ENCODE data around the gene ERBB4. TPM values are rescaled to one million over a fixed set of nuclear protein-coding genes. Genes with fewer than 3 reads are reported as not detected.

Gene ERBB4
- polyA plus RNA-seq, 6 donors from 2014 or later, result not detected

DNA sequence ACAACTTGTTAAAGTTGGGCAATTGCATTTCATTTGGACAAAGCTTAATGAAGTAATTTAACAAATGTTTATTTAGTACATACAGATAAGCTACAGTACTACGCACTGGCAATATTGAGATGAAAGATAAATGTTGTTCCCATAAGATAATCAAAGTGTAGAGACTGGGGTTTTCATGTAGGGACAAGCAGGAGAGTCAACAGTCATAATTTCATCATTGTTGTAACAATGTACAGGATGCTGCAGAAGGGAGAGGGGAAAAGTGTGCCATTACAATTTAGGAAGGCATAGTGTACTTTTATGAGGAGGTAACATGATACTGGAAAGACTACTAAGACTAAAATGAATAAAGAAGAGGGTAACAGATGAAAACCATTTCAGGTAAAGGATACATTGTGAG lies 441.6 kb downstream of the ERBB4 start:
- Mint-ChIP-seq H3K9me3 (peaks cover 0 to 8% (median 0%) of the 10 kb centered on the region in 7 donors), H3K36me3 (no peaks in the 10 kb centered on the region), H3K4me1 (no peaks in the 10 kb centered on the region), H3K27me3 (no peaks in the 10 kb centered on the region), H3K27ac (no peak overlapping the region), H3K4me3 (no peak overlapping the region)
- DNase-seq, result no peak
- ATAC-seq (ENCODE audit: low read depth in 2 of 2), result no peak

DNA sequence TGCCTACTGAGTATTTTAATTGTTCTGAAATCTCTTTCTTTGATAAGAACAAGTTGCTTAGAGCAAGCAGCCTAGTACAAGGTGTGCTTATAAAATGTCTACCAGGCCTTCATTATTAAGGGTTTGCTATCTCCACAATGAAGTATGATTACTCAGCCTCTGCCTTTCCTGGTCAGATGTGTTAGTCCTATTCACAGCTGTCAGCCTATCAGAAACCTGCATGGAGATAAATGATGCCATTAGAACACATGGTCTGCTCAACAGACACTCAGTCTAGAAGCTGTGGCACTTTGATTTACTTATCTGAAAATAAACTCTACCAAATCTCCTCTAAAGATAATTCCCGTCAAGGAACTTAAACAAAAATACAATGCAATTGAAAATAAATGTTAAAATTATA lies 448.7 kb downstream of the ERBB4 start:
- Mint-ChIP-seq H3K4me1 (no peaks in the 10 kb centered on the region), H3K27ac (no peak overlapping the region), H3K36me3 (no peaks in the 10 kb centered on the region), H3K9me3 (no peaks in the 10 kb centered on the region), H3K4me3 (no peak overlapping the region), H3K27me3 (no peaks in the 10 kb centered on the region)
- no peak for ATAC-seq (ENCODE audit: low read depth in 2 of 2)
- DNase-seq, result no peak

DNA sequence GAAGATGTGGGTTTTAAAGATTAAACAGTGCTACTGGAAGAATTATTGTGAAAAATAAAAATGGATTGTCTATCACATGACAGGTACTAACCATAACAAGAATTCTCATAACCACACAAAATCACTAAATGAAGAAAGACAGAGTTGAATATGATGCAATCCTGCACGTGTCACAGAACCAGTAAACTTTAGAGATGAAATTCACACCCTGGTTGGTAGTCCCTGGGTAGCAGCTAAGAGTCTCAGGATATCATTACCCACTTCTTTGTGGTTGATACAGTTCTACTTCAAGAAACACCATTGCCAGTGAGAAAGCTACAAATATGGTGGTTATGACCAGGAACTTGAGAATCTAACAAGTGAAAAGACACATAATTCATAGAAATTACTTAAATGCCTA lies 450.2 kb downstream of the ERBB4 start:
- H3K9me3 Mint-ChIP-seq, result no peaks in the 10 kb centered on the region
- H3K27ac Mint-ChIP-seq, result no peak overlapping the region
- H3K4me1 Mint-ChIP-seq, result no peaks in the 10 kb centered on the region
- H3K4me3 Mint-ChIP-seq, result no peak overlapping the region
- DNase-seq (no peak), ATAC-seq (ENCODE audit: low read depth in 2 of 2) (no peak)
- no peaks in the 10 kb centered on the region for H3K27me3 Mint-ChIP-seq
- no peaks in the 10 kb centered on the region for H3K36me3 Mint-ChIP-seq

DNA sequence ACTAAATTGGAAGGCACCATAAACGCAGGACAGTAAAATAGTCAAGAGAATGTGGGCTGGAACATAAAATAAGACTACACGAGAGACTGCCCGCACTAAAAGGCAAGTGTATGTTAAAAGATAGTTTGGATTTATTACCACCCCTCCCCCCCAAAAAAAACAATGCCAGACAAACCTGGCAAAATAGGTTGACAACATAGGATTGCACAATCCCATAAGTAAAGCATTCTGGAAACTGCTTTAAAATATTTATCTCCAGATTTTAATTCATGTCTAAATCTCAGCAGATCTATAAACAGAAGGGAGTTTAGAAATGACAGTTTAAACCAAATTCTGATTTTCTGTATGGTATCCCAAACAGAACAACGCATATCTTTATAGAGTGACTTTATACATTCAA lies 455.1 kb downstream of the ERBB4 start:
- no peak overlapping the region for H3K4me3 Mint-ChIP-seq
- H3K9me3 Mint-ChIP-seq, result no peaks in the 10 kb centered on the region
- no peaks in the 10 kb centered on the region for H3K4me1 Mint-ChIP-seq
- no peaks in the 10 kb centered on the region for H3K36me3 Mint-ChIP-seq
- H3K27me3 Mint-ChIP-seq, result no peaks in the 10 kb centered on the region
- no peak overlapping the region for H3K27ac Mint-ChIP-seq
- DNase-seq, result no peak
- no peak for ATAC-seq (ENCODE audit: low read depth in 2 of 2)

DNA sequence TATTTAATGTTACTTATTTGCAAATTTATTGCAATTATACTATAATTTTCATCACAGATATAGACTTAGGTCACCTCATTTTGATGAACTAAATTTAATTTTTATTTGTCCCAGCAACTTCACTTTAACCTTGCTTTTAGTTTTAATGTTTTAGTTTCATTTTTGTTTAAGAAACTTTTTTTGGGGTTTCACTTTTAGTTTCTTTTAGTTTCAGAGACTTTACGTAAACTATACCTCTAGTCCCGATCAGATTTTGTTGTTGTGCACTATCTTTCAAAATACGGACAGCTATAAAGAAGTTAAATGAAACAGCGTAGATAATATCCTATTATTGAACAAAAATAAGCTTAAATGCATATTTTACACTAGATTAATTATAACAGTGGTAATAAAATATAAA lies 460.5 kb downstream of the ERBB4 start:
- ATAC-seq (ENCODE audit: low read depth in 2 of 2) (no peak), DNase-seq (no peak)
- H3K9me3 Mint-ChIP-seq, result no peaks in the 10 kb centered on the region
- H3K4me3 Mint-ChIP-seq, result no peak overlapping the region
- H3K27me3 Mint-ChIP-seq, result no peaks in the 10 kb centered on the region
- H3K36me3 Mint-ChIP-seq, result no peaks in the 10 kb centered on the region
- no peak overlapping the region for H3K27ac Mint-ChIP-seq
- H3K4me1 Mint-ChIP-seq, result no peaks in the 10 kb centered on the region

DNA sequence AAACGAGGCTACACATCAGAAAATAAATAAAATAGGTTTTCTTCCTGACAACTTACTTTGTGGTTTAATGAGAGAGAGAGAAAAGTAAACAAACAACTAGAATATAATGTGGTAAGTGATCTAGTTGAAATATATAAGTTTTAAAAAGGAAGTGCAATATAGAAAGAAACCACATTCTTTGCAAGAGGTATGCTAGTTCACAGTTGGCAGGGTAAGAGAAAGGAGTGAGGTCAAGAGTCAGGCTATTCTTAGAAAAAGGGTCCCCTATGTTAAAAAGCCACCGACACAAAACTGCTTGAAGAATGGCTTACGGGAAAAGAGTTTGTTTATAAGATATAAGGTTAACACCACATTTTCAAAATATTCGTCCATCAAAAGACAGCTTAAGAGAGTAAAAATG lies 462.1 kb downstream of the ERBB4 start:
- H3K27me3 Mint-ChIP-seq, result no peaks in the 10 kb centered on the region
- DNase-seq, result no peak
- no peaks in the 10 kb centered on the region for H3K9me3 Mint-ChIP-seq
- no peaks in the 10 kb centered on the region for H3K4me1 Mint-ChIP-seq
- no peak overlapping the region for H3K4me3 Mint-ChIP-seq
- no peak for ATAC-seq (ENCODE audit: low read depth in 2 of 2)
- no peaks in the 10 kb centered on the region for H3K36me3 Mint-ChIP-seq
- peak overlapping the region in 1 of 6 donors; percentile 35 for H3K27ac Mint-ChIP-seq

DNA sequence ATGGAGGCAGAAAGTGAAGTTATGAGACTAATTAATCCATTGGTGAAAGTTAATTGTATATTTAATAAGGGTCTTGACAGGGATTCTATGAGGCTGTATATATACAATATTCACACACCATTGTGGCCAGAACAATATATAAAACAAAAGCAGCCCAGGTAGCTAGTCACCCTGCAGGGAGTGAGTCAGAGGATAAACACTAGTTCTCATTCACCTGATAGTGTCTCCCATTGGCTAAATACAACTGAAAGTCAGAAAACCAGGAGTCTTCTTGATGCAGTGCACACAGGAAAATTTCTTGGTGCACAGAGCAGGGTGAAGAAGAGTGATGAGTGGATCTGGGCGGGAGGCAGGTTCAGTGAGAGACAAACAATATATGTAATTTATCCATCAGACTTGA lies 465.2 kb downstream of the ERBB4 start:
- no peaks in the 10 kb centered on the region for H3K4me1 Mint-ChIP-seq
- H3K36me3 Mint-ChIP-seq, result no peaks in the 10 kb centered on the region
- no peaks in the 10 kb centered on the region for H3K9me3 Mint-ChIP-seq
- H3K4me3 Mint-ChIP-seq, result no peak overlapping the region
- no peak overlapping the region for H3K27ac Mint-ChIP-seq
- H3K27me3 Mint-ChIP-seq, result no peaks in the 10 kb centered on the region
- DNase-seq, result no peak
- ATAC-seq (ENCODE audit: low read depth in 2 of 2), result no peak

DNA sequence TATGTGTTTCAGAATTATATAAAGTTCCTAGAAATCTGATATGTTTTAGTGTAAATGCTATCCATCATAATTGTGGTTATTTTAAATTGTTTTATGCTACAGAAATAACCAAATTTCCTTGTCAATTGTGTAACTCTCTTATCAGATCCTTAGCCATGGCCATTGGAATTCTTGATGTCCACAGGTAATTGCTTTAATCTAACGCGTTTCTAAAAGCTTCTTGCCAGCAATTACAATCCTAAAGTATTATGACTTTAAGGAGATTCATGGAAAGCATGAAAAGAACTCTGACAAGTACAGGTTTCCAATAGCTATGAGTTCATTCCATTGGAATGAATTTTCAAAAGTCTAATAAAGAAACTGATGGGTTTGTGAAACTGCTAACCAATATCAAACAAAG lies 472.1 kb downstream of the ERBB4 start:
- Mint-ChIP-seq H3K4me3 (no peak overlapping the region), H3K9me3 (no peaks in the 10 kb centered on the region), H3K4me1 (no peaks in the 10 kb centered on the region), H3K27ac (no peak overlapping the region), H3K36me3 (no peaks in the 10 kb centered on the region), H3K27me3 (no peaks in the 10 kb centered on the region)
- ATAC-seq (ENCODE audit: low read depth in 2 of 2) (no peak), DNase-seq (no peak)

DNA sequence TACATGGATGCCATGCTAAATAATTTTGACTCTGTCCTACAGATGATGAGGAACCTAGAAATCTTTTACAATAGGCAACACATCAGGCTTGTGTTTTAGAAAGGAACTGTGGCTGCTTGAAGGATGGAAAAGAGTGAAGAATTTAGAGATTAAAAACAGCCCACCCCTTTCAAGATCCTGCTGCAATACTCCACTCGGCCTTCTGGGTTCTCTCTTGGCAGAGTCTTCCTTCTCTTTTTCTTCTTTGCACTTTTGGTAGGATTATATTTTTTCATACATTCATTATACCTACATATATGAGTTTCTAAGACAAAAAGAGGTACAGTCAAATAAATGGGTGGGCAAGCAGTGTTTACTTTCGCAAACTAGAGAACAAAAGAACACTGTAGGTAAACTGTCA lies 474.3 kb downstream of the ERBB4 start:
- ATAC-seq (ENCODE audit: low read depth in 2 of 2), result no peak
- DNase-seq, result no peak

DNA sequence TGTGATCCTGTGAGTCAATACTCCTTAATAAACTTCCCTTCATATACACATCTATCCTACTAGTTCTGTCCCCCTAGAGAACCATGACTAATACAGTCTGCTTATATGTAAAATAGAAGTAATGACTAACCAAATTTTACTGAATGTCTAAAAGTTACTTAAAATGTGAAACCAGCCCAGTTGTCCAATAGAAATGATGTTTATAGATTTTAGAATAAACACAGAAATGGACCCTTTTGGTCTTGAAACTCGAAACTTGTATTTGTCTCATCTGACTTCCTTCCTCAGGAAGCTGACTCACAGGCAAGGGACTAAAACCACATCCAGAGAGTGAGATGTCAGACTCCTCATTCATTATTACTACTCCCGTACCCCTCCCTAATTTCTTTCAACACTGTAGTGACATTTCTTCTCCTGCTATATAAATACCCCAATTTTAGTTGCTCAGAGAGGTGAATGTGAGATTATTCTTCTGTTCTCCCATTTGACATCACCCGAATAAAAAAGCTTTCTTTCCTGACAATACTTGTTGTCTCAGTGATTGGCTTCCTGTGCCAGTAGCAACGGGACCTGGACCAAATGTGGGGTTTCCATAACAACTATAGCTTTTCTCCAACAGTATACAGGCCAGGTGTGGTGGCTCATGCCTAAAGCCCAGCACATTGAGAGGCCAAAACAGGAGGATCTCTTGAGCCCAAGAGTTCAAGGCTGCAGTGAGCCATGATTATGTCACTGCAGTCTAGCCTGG lies 486.0 kb downstream of the ERBB4 start:
- ATAC-seq (ENCODE audit: low read depth in 2 of 2) (no peak), DNase-seq (no peak)
- H3K36me3 Mint-ChIP-seq, result no peaks in the 10 kb centered on the region
- no peak overlapping the region for H3K27ac Mint-ChIP-seq
- H3K9me3 Mint-ChIP-seq, result peaks cover 10 to 35% (median 14%) of the 10 kb centered on the region in 7 donors
- no peaks in the 10 kb centered on the region for H3K4me1 Mint-ChIP-seq
- H3K27me3 Mint-ChIP-seq, result no peaks in the 10 kb centered on the region
- no peak overlapping the region for H3K4me3 Mint-ChIP-seq

More for the DNA sequence above, 474.3 kb downstream of the ERBB4 start:
- no peaks in the 10 kb centered on the region for H3K27me3 Mint-ChIP-seq
- H3K36me3 Mint-ChIP-seq, result no peaks in the 10 kb centered on the region
- H3K4me1 Mint-ChIP-seq, result no peaks in the 10 kb centered on the region
- no peak overlapping the region for H3K27ac Mint-ChIP-seq
- H3K4me3 Mint-ChIP-seq, result no peak overlapping the region
- peaks cover 0 to 8% (median under 1%) of the 10 kb centered on the region in 7 donors for H3K9me3 Mint-ChIP-seq

DNA sequence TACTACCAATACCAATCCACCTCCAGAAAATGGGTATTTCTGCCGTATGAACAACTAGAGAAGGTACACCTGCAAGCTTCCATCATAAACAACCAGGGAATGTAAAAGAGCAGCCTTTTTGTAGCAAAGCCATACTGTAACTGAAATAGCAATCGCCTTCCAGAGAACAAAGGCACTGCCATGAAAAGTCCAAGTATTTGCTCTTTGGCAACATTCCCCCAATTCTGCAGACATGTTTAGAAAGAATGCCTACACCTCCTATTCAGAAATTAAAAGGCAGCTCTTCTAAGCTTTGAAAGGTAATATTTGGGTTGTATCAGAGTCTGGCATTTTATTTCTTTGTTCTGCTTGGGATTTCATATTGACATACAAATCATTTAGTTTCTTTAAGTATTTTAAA lies 487.7 kb downstream of the ERBB4 start:
- ATAC-seq (ENCODE audit: low read depth in 2 of 2), result no peak
- H3K27me3 Mint-ChIP-seq, result no peaks in the 10 kb centered on the region
- no peak overlapping the region for H3K4me3 Mint-ChIP-seq
- no peaks in the 10 kb centered on the region for H3K36me3 Mint-ChIP-seq
- no peak overlapping the region for H3K27ac Mint-ChIP-seq
- H3K9me3 Mint-ChIP-seq, result peaks cover 3 to 24% (median 9%) of the 10 kb centered on the region in 7 donors
- H3K4me1 Mint-ChIP-seq, result no peaks in the 10 kb centered on the region
- no peak for DNase-seq

DNA sequence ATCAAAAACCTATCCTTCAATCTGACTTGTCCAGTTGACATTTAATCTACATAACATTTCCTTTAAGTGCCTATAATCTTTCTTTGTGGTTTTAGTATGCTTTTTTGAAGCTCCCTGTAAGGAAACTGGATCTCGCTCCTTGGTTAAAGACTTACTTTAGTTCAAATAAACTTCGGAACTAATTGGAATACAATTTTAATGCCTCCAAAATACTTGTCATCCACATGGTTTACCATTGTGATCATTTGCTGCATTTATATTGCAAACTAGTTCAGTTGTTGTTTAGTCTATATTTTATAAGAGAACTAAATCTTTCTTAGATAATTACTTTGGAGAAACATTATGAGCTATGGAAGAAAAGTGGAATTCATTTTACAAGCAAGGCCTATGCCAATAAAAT lies 496.0 kb downstream of the ERBB4 start:
- ATAC-seq (ENCODE audit: low read depth in 2 of 2) (no peak), DNase-seq (no peak)
- Mint-ChIP-seq H3K36me3 (no peaks in the 10 kb centered on the region), H3K27ac (no peak overlapping the region), H3K27me3 (no peaks in the 10 kb centered on the region), H3K4me3 (no peak overlapping the region), H3K9me3 (peaks cover 0 to 3% (median 0%) of the 10 kb centered on the region in 7 donors), H3K4me1 (no peaks in the 10 kb centered on the region)

DNA sequence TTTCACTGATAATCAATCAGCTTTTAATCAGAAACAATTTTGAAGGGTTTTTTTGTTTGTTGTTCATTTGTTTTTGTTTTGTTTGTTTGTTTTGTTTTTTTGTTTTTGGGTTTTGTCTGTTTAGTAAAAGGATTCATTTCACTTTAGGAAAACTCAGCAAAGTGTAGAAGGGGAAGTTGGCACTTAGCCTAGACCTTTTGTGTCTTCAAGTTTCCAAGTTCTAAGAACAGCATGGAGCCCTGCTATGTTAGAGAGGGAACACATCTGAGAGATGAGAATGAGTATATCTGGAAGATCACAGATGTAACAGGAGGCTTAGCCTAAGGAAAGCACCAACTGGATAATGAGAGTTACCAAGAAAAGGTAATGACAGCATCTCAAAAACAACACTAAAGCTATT lies 501.5 kb downstream of the ERBB4 start:
- H3K27ac Mint-ChIP-seq, result no peak overlapping the region

DNA sequence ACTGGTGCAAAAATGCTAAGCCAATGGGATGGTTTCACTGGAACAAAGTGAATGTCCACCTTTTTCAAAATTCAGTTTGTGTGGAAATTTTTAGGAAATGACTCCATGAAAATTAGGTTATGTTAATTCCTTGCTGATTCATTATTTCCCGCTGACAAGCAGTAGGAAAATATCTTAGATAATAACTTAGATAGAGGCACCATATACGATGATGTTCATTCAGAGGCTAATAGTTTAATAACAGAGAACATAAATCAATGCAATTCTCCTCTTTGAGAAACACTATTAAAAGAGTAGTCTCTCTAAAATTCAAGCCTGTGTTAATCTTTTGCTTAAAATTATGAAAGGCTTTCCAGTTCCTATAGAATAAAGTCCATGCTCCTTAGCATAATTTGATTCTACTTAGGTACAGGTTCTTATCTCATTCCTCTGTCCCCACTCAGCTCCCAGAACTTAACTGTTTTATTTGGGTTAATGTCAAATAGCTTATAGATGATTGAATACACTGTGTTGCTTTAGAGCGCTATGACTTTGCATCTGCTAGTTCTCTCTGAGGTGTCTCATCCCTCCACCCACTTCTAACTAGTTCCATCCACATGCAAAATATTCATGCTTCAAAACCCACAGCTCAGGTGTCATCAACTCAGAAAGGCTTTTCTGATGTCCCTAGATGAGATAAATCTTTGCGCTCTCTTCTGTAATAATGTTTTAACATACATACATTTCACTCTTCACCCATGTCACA lies 503.6 kb downstream of the ERBB4 start:
- Mint-ChIP-seq H3K27ac (no peak overlapping the region), H3K9me3 (peaks cover 0 to 2% (median 0%) of the 10 kb centered on the region in 7 donors), H3K36me3 (no peaks in the 10 kb centered on the region), H3K4me3 (no peak overlapping the region), H3K27me3 (no peaks in the 10 kb centered on the region), H3K4me1 (no peaks in the 10 kb centered on the region)
- ATAC-seq (ENCODE audit: low read depth in 2 of 2) (no peak), DNase-seq (no peak)

More for the DNA sequence above, 501.5 kb downstream of the ERBB4 start:
- H3K4me3 Mint-ChIP-seq, result no peak overlapping the region
- H3K27me3 Mint-ChIP-seq, result no peaks in the 10 kb centered on the region
- H3K9me3 Mint-ChIP-seq, result peaks cover 0 to 3% (median 0%) of the 10 kb centered on the region in 7 donors
- no peak for ATAC-seq (ENCODE audit: low read depth in 2 of 2)
- H3K36me3 Mint-ChIP-seq, result no peaks in the 10 kb centered on the region
- no peaks in the 10 kb centered on the region for H3K4me1 Mint-ChIP-seq
- DNase-seq, result no peak

Data from naive B cell (primary cell).